Uterus (tissue), 4 donors: ENCODE results near the gene HDDC2. TPM values are rescaled to one million over a fixed set of nuclear protein-coding genes. Genes with fewer than 3 reads are reported as not detected.

Source experiments
- DNase-seq, 2 donors: peaks; one replicate each; pipeline ENCODE4 v3.0.0-alpha.2; 2019 to 2020
- H3K27ac ChIP-seq, 2 donors: fragments of 200-600 bp; sonication (generic); 1 replicate in 1 of 2; 2 replicates in 1 of 2; pipeline ENCODE4 v1.5.1; 2016 to 2018
- H3K27me3 ChIP-seq, 2 donors: fragments of 200-600 bp; sonication (generic); one replicate each; pipeline ENCODE4 v1.5.1; 2018 to 2019; ENCODE audit warnings: control low read depth in 1 of 2
- H3K36me3 ChIP-seq, 2 donors: fragments of 200-600 bp; sonication (generic); one replicate each; pipeline ENCODE4 v1.5.1; 2019; ENCODE audit warnings: control low read depth in 1 of 2
- H3K4me1 ChIP-seq, 2 donors: fragments of 200-600 bp; sonication (generic); one replicate each; pipeline ENCODE4 v1.5.1; 2018 to 2019; ENCODE audit warnings: control low read depth in 1 of 2
- H3K4me3 ChIP-seq, 2 donors: fragments of 200-600 bp; sonication (generic); 1 replicate in 1 of 2; 2 replicates in 1 of 2; pipeline ENCODE4 v1.5.1; 2018 to 2019; ENCODE audit warnings: mild to moderate bottlenecking in 1 of 2
- H3K9me3 ChIP-seq, 2 donors: fragments of 200-600 bp; sonication (generic); one replicate each; pipeline ENCODE4 v1.5.1; 2019; ENCODE audit warnings: control low read depth in 1 of 2
- CTCF ChIP-seq, 4 experiments: fragments of 200-600 bp in 2 of 4; fragments of 450-650 bp in 2 of 4; sonication (generic) in 2 of 4; IDR thresholded peaks; one replicate each; pipeline ENCODE4 v1.5.1; 2016 to 2019; ENCODE audit warnings: antibody characterized with exemption in 4 of 4, mild to moderate bottlenecking in 2 of 4, moderate library complexity in 1 of 4
- POLR2A ChIP-seq, 2 donors: fragments of 450-650 bp; IDR thresholded peaks; one replicate each; pipeline ENCODE4 v1.6.1; 2016; ENCODE audit warnings: antibody characterized with exemption in 2 of 2, mild to moderate bottlenecking in 1 of 2, moderate library complexity in 1 of 2
- intact Hi-C: fragments of 100-400 bp; cut with DNase I; formaldehyde crosslinking; loops from one replicate; pipeline ENCODE4 v1.15.1; 2023; ENCODE audit warnings: low total_unique reads
- total RNA-seq, 4 donors: library from RNA; depleted of rRNA in 3 of 4; stranded (reverse); fragments of >200 nt in 3 of 4; gene quantifications; one replicate each; pipeline versions ENCODE4 v1.1.0 to v1.2.4, GENCODE V29; 2014 to 2023
- donor health status: DM: yes; HTN: yes; CAD: no.

Gene HDDC2
- 10 to 100 TPM; 11.3 to 45.2 (median 36.0) TPM for total RNA-seq

GRCh38 chr6:125301435-125302391 lies at the start of gene HDDC2:
TSS of gene HDDC2 (minus strand) at chr6:125301967. CDS start at chr6:125301932, 35 bp downstream.
- Histone ChIP-seq H3K27me3 (no peaks in the 10 kb centered on the region), H3K27ac (peak within 1 kb of the TSS; percentile 83 to 88), H3K4me1 (no peaks in the 10 kb centered on the region), H3K4me3 (peak within 1 kb of the TSS; percentile 55 to 91), H3K36me3 (no peaks in the 10 kb centered on the region), H3K9me3 (no peaks in the 10 kb centered on the region)
- TF ChIP-seq POLR2A (IDR thresholded peaks at IDR 0.05) (peak in 1 of 2 donors; percentile 37), CTCF (IDR thresholded peaks at IDR 0.05) (no peak)
- intact Hi-C loops, result no loop called here
- peak; percentile 66 for DNase-seq

- intact Hi-C loops, result no loop called here
- no peaks in the 10 kb centered on the region for H3K36me3 ChIP-seq
- no peak for TF ChIP-seq POLR2A (IDR thresholded peaks at IDR 0.05)
- H3K4me1 ChIP-seq, result no peaks in the 10 kb centered on the region
- H3K4me3 ChIP-seq, result no peak overlapping the region
- H3K27ac ChIP-seq, result peak overlapping the region in 1 of 2 donors; percentile 63
- H3K27me3 ChIP-seq, result no peaks in the 10 kb centered on the region
- no peak for DNase-seq
- H3K9me3 ChIP-seq, result no peaks in the 10 kb centered on the region
These were observed 45.3 kb upstream of the HDDC2 start for GRCh38 chr6:125346926-125347563.

GRCh38 chr6:125346201-125346925 lies 44.6 kb upstream of the HDDC2 start:
- Histone ChIP-seq H3K4me1 (no peaks in the 10 kb centered on the region), H3K36me3 (no peaks in the 10 kb centered on the region), H3K27me3 (no peaks in the 10 kb centered on the region), H3K4me3 (no peak overlapping the region), H3K27ac (peak overlapping the region in 1 of 2 donors; percentile 63), H3K9me3 (no peaks in the 10 kb centered on the region)
- intact Hi-C loops, result no loop called here
- TF ChIP-seq CTCF (IDR thresholded peaks at IDR 0.05), result no peak
- no peak for TF ChIP-seq POLR2A (IDR thresholded peaks at IDR 0.05)
- DNase-seq, result no peak

GRCh38 chr6:125341460-125341859 lies 39.7 kb upstream of the HDDC2 start:
- intact Hi-C loops, result no loop called here
- no peaks in the 10 kb centered on the region for H3K27me3 ChIP-seq
- no peak overlapping the region for H3K4me3 ChIP-seq
- no peaks in the 10 kb centered on the region for H3K4me1 ChIP-seq
- H3K27ac ChIP-seq, result no peak overlapping the region
- no peak for DNase-seq
- TF ChIP-seq POLR2A (IDR thresholded peaks at IDR 0.05) (no peak), CTCF (IDR thresholded peaks at IDR 0.05) (no peak)
- no peaks in the 10 kb centered on the region for H3K36me3 ChIP-seq
- no peaks in the 10 kb centered on the region for H3K9me3 ChIP-seq

GRCh38 chr6:125340991-125341390 lies 39.2 kb upstream of the HDDC2 start:
- H3K4me1 ChIP-seq, result no peaks in the 10 kb centered on the region
- intact Hi-C loops, result no loop called here
- no peak for DNase-seq
- H3K27me3 ChIP-seq, result no peaks in the 10 kb centered on the region
- no peak overlapping the region for H3K4me3 ChIP-seq
- no peak for TF ChIP-seq CTCF (IDR thresholded peaks at IDR 0.05)
- TF ChIP-seq POLR2A (IDR thresholded peaks at IDR 0.05), result no peak
- H3K27ac ChIP-seq, result no peak overlapping the region
- H3K9me3 ChIP-seq, result no peaks in the 10 kb centered on the region
- H3K36me3 ChIP-seq, result no peaks in the 10 kb centered on the region
